ENCODE data around the gene NIPA2.

GRCh38 chr15:22799902-22800301 is 38.6 kb upstream of the NIPA2 start:
- TF ChIP-seq FOXM1 (IDR thresholded peaks at IDR 0.05; ENCODE audit: borderline replicate concordance) (no peak), CTBP1 (IDR thresholded peaks at IDR 0.05; ENCODE audit: borderline replicate concordance) (no peak), SP1 (IDR thresholded peaks at IDR 0.05) (no peak), HDGF (IDR thresholded peaks at IDR 0.05; ENCODE audit: borderline replicate concordance) (no peak), ZNF384 (IDR thresholded peaks at IDR 0.05) (no peak), TARDBP (IDR thresholded peaks at IDR 0.05) (no peak)
